ENCODE data around the gene RHEBL1. TPM values are rescaled to one million over a fixed set of nuclear protein-coding genes. Genes with fewer than 3 reads are reported as not detected.
A peak's percentile ranks its signal among the peaks of the same experiment; 100 is the strongest.

RHEBL1 gene
- total RNA-seq, 4 donors from 2014 or later = 0.46 to 0.71 TPM; not detected in 2

GRCh38 chr12:49055978-49056754 lies 13.6 kb downstream of the RHEBL1 start:
- Histone ChIP-seq H3K4me3 (peak overlapping the region; percentile 31 to 93 (median 68)), H3K27ac (peak overlapping the region; percentile 97 to 100 (median 99)), H3K9me3 (no peaks in the 10 kb centered on the region), H3K36me3 (peaks cover 0 to 39% of the 10 kb centered on the region in 2 donors), H3K4me1 (peaks cover 44 to 45% of the 10 kb centered on the region in 2 donors), H3K27me3 (no peaks in the 10 kb centered on the region)
- in situ Hi-C loops (cut with MboI; ENCODE audit: low sequenced_read_pairs in 4 of 4) (no loop called here), intact Hi-C loops (cut with DNase I; ENCODE audit: low total_unique reads) (loop anchor here (1.0 kb wide), 1 partner anchor 37 kb away; no protein-coding TSS in a partner anchor)
- peak; percentile 39 to 58 for ATAC-seq
- peak; percentile 55 to 71 for DNase-seq
- no peak for TF ChIP-seq POLR2A (IDR thresholded peaks at IDR 0.05)
- TF ChIP-seq, protein P1, sequence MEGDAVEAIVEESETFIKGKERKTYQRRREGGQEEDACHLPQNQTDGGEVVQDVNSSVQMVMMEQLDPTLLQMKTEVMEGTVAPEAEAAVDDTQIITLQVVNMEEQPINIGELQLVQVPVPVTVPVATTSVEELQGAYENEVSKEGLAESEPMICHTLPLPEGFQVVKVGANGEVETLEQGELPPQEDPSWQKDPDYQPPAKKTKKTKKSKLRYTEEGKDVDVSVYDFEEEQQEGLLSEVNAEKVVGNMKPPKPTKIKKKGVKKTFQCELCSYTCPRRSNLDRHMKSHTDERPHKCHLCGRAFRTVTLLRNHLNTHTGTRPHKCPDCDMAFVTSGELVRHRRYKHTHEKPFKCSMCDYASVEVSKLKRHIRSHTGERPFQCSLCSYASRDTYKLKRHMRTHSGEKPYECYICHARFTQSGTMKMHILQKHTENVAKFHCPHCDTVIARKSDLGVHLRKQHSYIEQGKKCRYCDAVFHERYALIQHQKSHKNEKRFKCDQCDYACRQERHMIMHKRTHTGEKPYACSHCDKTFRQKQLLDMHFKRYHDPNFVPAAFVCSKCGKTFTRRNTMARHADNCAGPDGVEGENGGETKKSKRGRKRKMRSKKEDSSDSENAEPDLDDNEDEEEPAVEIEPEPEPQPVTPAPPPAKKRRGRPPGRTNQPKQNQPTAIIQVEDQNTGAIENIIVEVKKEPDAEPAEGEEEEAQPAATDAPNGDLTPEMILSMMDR (IDR thresholded peaks at IDR 0.05 in 4 of 5, conservative IDR thresholded peaks at IDR 0.05 in 1 of 5) = no peak

DNA sequence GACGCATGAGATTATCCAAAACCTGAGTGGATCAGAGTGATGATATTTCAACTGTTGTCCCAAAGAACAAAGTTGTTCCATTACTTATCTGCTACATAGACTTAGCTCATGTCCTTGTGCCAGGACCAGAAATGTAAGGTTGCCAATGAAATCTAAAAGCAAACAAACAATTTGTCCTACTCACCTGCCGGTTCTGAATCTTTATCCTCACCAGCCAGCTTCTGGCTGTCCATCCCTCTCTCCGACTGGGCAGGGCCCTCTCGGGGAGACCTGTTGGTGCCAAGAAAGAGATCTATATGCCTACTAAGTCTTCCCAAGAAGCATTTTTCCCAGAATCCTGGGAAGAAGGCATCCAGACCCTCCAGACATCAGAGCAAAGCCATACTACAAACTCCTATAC lies 14.7 kb downstream of the RHEBL1 start:
- Histone ChIP-seq H3K27ac (peak overlapping the region in 3 of 4 donors; percentile 28 to 100 (median 97)), H3K4me3 (no peak overlapping the region), H3K36me3 (peaks cover 0 to 50% of the 10 kb centered on the region in 2 donors), H3K4me1 (peaks cover 44% of the 10 kb centered on the region in 2 donors), H3K9me3 (no peaks in the 10 kb centered on the region), H3K27me3 (no peaks in the 10 kb centered on the region)
- in situ Hi-C loops (cut with MboI; ENCODE audit: low sequenced_read_pairs in 4 of 4) = no loop called here
- TF ChIP-seq, protein P1 (IDR thresholded peaks at IDR 0.05 in 4 of 5, conservative IDR thresholded peaks at IDR 0.05 in 1 of 5) = no peak
- no peak for TF ChIP-seq POLR2A (IDR thresholded peaks at IDR 0.05)
- DNase-seq (no peak), ATAC-seq (no peak)
- intact Hi-C loops (cut with DNase I; ENCODE audit: low total_unique reads) = no loop called here

GRCh38 chr12:49054524-49054923 lies 15.3 kb downstream of the RHEBL1 start:
- Histone ChIP-seq H3K4me1 (peaks cover 44% of the 10 kb centered on the region in 2 donors), H3K36me3 (peaks cover 1 to 56% of the 10 kb centered on the region in 2 donors), H3K27ac (no peak overlapping the region), H3K27me3 (no peaks in the 10 kb centered on the region), H3K4me3 (no peak overlapping the region), H3K9me3 (no peaks in the 10 kb centered on the region)
- DNase-seq = no peak
- in situ Hi-C loops (cut with MboI; ENCODE audit: low sequenced_read_pairs in 4 of 4) (no loop called here), intact Hi-C loops (cut with DNase I; ENCODE audit: low total_unique reads) (no loop called here)
- ATAC-seq = no peak
- no peak for TF ChIP-seq POLR2A (IDR thresholded peaks at IDR 0.05)
- TF ChIP-seq, protein P1 (IDR thresholded peaks at IDR 0.05 in 4 of 5, conservative IDR thresholded peaks at IDR 0.05 in 1 of 5) = no peak

- Histone ChIP-seq H3K9me3 (no peaks in the 10 kb centered on the region), H3K27ac (no peak overlapping the region), H3K4me3 (no peak overlapping the region), H3K27me3 (no peaks in the 10 kb centered on the region), H3K36me3 (peaks cover 5 to 60% of the 10 kb centered on the region in 2 donors), H3K4me1 (peaks cover 44% of the 10 kb centered on the region in 2 donors)
- ATAC-seq (no peak), DNase-seq (no peak)
- TF ChIP-seq, protein P1 (IDR thresholded peaks at IDR 0.05 in 4 of 5, conservative IDR thresholded peaks at IDR 0.05 in 1 of 5) = no peak
- TF ChIP-seq POLR2A (IDR thresholded peaks at IDR 0.05) = no peak
- in situ Hi-C loops (cut with MboI; ENCODE audit: low sequenced_read_pairs in 4 of 4) = no loop called here
- intact Hi-C loops (cut with DNase I; ENCODE audit: low total_unique reads) = no loop called here
Measured at GRCh38 chr12:49054096-49054495, 15.7 kb downstream of the RHEBL1 start.

Data from gastrocnemius medialis (tissue), 4 donors.